NCI-H1694 (cell line): Measurements from ENCODE around the gene DNAJC28.
"Not testable (repeated sequence)": the region's sequence is repeated elsewhere in the genome, so short reads cannot be mapped to it uniquely, and the experiment has no call there.

Source experiments
- DNase-seq: peaks from one replicate; lab custom pipeline; 2025; lab: John Stamatoyannopoulos, UW

DNAJC28 gene, protein sequence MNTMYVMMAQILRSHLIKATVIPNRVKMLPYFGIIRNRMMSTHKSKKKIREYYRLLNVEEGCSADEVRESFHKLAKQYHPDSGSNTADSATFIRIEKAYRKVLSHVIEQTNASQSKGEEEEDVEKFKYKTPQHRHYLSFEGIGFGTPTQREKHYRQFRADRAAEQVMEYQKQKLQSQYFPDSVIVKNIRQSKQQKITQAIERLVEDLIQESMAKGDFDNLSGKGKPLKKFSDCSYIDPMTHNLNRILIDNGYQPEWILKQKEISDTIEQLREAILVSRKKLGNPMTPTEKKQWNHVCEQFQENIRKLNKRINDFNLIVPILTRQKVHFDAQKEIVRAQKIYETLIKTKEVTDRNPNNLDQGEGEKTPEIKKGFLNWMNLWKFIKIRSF

DNA sequence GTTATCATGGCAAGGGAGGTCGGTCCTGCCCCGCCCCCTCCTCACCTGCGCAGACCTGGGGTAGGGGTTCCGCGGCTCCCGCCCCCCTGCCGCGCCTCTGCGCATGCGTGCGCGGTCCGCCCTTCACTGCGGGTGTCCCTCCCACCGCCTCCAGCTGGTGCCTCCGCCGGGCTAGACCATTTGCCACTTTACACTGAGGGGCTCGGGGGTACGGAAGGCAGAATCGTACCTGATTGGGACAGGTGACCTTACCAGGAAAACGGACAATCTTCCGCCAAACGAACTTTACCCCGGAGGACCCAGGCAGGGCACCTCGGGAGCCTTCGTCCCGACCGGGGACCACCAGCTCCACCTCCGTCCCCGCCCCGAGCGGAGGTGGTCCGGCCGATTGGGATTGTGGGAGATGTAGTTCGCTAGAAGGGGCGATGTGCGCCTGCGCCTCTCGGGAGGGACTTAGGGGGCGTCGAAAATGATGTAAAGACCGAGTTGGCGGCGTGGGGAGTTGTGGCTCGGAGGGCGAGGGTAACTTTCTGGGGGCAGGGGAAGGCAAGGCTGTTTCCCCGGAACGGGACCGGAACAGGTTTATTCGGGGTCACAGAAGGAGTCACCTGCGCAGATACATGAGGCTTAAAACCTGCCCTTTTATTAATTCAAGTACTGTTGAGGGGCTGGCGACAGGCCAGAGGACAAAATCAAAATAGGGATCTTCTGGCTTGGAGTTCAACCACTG lies at the start of gene DNAJC28:
TSS of gene DNAJC28 (minus strand) at position 344 of the 730 bp plus-strand sequence. CDS start 2,323 bp downstream, outside the sequence.
- DNase-seq = peak; percentile 98

GRCh38 chr21:33541105-33541711 lies 49.7 kb upstream of the DNAJC28 start:
- no peak for DNase-seq

- DNase-seq = no peak
These were observed 49.2 kb upstream of the DNAJC28 start for GRCh38 chr21:33540711-33541104.

DNA sequence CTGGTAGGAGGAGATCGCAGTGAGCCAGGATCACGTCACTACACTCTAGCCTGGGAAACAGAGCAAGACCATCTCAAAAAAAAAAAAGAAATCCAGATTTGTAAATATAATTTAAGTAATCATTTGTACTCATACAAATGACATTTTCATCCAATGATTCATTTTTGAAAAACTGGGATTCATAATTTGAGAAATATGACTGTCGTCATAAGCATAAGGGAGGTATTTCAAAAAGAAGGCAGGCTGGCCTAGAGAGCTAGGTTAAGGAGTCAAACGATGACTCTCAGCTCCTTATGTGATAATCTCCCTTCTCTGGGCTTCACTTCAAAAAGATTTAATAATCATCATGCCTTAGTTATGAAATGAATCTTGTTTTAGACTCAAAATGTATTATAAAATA lies 48.1 kb upstream of the DNAJC28 start:
- DNase-seq = no peak

- DNase-seq = no peak
These were observed 45.7 kb upstream of the DNAJC28 start for GRCh38 chr21:33537212-33537611.

DNA sequence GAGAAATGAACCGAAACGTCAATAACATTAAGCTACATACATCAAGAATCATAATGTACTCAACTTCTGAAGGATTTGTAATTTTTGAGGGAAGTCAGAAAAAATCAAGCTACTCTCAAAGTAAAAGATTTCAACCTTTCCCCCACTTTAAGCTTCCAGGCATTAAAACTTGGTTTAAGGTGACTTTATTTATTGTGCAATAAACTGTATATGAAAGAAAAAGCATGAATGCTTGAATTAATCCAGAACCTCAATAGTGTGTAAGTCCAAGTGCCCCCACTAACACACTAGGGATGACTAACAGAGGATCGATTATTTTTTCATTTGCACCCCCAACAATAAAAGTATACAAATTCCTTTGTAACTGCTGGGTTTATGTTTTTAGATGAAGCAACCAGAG lies 39.5 kb upstream of the DNAJC28 start:
- no peak for DNase-seq

- DNase-seq = no peak
These were observed 31.4 kb upstream of the DNAJC28 start for GRCh38 chr21:33522953-33523349.

DNA sequence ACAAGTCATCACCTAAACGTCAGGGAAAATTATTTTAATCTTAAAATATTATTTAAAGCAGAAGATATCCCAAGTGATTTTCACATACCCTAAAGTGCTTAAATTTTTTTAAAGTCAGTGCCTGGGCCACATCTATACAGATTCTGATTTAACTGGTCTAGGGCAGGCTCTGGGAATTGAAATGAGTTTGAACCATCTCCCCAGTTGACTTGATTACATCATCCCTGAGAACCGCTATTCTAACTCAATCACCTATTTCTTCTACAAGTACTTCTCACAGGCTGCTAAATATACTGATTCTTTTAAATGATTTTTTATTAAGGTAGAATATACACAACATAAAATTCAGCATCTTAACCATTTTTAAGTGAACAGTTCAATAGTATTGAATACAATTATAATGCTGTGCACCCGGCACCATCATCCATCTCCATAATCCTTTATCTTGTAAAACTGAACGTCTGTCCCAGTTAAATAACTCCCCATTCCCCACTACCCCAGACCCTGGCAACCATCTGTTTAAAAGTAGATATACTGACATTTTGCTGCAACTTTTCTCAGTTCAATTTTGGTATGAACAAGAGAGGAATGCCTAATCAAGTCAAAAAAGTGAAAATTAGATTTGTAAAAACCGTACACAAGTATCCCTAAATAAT lies 30.9 kb upstream of the DNAJC28 start:
- no peak for DNase-seq

DNA sequence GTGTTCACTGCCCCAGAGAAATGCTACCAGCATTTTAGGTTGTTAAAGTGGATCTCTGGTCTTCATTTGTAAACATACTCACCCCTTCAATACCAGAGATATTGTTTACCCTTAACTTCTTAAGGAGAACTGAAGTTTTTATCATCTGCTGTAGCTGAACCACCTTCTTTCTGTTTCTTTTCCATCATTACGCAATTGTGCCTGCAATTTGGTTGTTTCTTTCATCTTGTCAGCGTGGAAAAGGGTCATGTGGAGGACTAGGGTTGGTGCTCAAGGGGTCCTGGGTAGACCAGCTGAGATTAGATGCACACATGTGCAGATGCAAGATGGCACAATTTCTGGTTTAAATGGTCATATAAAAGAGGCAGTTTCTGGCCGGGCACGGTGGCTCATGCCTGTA lies 27.4 kb upstream of the DNAJC28 start:
- DNase-seq = no peak

DNA sequence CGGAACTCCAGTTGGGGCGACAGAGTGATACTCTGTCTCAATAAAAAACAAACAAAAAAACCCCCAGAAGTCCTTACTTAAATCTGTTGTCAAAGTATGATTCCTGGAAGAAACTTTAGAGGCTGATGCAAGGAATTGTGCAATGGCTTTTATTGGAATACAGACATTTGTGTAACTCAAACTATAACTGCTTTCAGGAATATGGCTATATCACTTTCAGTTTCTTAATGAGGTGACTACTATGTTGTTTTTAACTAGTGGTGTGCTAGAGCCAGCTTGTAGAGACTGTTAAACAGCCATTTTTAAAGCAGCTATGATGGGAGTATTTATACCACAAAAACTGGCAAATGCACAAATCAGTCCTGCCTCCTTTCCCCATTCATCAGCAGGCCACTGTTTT lies 22.7 kb upstream of the DNAJC28 start:
- no peak for DNase-seq

DNA sequence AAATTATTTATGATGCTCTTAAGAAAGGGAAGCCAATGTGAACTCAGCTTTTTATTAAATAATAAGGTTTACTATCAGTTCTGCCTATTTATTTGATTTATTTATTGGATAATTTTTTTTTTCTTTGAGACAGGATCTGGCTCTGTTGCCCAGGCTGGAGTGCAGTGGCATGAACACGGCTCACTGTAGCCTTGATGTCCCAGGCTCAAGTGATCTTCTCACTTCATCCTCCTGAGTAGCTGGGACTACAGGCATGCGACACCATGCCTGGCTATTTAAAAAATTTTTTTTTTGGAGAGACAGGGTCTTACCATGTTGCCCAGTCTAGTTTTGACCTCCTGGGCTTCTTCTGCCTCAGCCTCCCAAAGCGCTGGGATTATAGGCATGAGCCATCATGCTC lies 21.0 kb upstream of the DNAJC28 start:
- DNase-seq = no peak

GRCh38 chr21:33511639-33512038 lies 20.1 kb upstream of the DNAJC28 start:
- no peak for DNase-seq

DNA sequence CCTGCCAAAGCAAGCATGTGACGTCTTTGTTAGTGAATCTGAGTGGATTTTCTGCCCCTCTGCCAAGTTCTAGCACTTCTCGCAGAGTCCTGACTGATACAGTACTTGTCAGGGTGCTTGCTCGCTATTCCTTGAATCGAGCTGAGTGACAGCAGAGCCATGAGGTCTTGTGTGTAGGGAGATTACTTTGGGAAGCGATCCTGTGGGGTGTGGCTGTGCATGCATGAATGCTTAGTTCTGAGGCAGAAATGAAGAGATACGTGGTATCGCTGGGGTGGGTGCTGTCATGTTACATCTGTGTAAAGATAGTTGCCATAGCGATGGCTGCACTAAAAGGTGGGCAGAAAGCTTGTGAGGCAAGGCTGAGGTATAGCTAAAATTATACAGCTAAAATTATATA lies 19.3 kb upstream of the DNAJC28 start:
- no peak for DNase-seq

DNA sequence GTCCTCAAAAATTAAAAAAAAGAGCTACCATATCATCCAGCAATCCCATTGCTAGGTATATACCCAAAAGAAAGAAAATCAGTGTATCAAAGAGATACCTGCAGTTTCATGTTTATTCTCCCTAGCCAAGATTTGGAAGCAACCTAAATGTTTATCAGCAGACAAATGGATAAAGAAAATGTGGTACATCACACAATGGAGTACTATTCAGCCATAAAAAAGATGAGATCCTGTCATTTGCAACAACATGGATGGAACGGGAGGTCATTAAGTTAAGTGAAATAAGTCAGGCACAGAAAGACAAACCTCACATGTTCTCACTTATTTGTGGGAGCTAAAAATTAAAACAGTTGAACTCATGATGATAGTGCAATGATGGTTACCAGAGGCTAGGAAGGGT lies 15.5 kb upstream of the DNAJC28 start:
- DNase-seq = not testable (repeated sequence)

DNA sequence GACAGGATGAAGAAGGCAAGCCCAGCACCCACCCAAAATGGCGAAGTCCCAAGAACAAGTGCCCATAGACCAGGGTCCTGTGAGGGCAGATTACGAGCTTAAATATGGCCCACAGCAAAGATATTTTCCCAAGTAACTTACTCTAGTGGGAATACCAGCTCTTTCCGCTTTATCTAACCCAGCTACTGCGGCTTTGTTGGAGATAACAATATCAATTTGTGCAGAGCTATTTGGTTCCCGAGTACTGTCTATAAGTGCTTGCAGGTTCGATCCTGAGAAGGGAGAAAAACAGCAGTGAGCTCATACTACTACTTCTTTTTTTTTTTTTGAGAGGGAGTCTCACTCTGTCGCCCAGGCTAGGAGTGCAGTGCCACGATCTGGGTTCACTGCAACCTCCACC lies 14.3 kb upstream of the DNAJC28 start:
- no peak for DNase-seq

- no peak for DNase-seq
These were observed 4.8 kb upstream of the DNAJC28 start for GRCh38 chr21:33496345-33496744.

GRCh38 chr21:33495743-33496142 lies 4.2 kb upstream of the DNAJC28 start:
- no peak for DNase-seq

GRCh38 chr21:33493756-33494155 lies 2.2 kb upstream of the DNAJC28 start:
- DNase-seq = no peak

GRCh38 chr21:33492571-33492970 lies 1.1 kb upstream of the DNAJC28 start:
- DNase-seq = no peak

DNA sequence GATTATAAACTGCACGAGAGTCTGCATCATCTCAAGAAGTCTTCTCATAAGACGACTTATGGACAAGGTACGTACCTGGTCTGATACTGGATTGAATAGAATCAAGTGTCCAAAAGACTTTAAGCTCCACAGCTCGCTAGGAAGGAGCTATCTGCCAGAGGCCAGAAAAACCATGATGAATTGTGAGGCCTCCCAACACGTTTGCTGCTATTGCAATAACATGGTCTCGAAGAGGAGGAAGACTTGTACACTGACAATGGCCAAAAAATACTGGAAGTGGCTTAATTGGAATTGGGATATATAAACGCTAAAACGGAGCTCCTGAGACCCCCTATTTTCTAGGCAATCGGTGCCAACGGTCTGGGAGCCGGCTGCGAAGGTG lies 534 bp downstream of the DNAJC28 start:
- DNase-seq = no peak

DNA sequence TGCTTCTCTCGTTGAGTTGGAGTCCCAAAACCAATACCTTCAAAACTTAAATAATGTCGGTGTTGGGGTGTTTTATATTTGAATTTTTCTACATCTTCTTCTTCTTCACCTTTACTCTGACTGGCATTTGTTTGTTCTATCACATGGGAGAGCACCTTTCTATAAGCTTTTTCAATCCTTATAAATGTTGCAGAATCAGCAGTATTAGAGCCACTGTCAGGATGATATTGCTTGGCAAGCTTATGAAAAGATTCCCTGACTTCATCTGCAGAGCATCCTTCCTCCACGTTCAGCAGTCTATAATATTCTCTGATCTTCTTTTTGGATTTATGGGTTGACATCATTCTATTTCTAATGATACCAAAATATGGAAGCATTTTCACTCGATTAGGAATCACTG lies 2.6 kb downstream of the DNAJC28 start:
- DNase-seq = no peak

DNA sequence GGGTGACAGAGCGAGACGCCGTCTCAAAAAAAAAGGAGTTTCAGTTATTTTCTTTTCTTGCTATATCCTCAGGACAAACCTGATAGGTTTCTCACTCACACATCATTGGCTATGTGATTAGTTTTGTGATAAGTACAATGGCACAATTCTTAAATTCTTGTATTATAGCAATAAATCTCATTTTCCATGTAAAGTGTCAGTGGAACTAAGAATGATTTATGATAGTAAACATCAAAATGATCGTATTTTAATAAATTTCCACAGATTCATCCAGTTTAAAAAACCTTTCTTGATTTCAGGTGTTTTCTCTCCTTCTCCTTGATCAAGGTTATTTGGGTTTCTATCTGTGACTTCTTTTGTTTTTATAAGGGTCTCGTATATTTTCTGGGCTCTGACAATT lies 3.5 kb downstream of the DNAJC28 start:
- DNase-seq = no peak
